Panc1 (cell line): ENCODE data around the gene CENPP.

ENCODE experiments used
- CTCF ChIP-seq: fragments of 450-650 bp; IDR thresholded peaks from 2 replicates; pipeline ENCODE4 v1.5.1; 2017; ENCODE audit warnings: mild to moderate bottlenecking
- POLR2AphosphoS5 ChIP-seq: IDR thresholded peaks from 2 replicates; pipeline ENCODE4 v1.6.1; 2012; ENCODE audit warnings: mild to moderate bottlenecking, low read depth, low read length, moderate library complexity
- REST ChIP-seq, 2 experiments: IDR thresholded peaks; 2 replicates each; pipeline ENCODE4 v1.6.1; 2011 to 2012; ENCODE audit warnings: low read depth in 2 of 2, control low read depth in 1 of 2, low read length in 1 of 2, mild to moderate bottlenecking in 1 of 2, moderate library complexity in 1 of 2; ENCODE audit not compliant: insufficient read depth in 1 of 2
- SIN3A ChIP-seq: IDR thresholded peaks from 2 replicates; pipeline ENCODE4 v1.6.1; 2012; ENCODE audit warnings: low read depth, mild to moderate bottlenecking, low read length, moderate library complexity, borderline replicate concordance; ENCODE audit not compliant: insufficient read depth
- TCF7L2 ChIP-seq: IDR thresholded peaks from 2 replicates; pipeline ENCODE4 v1.6.1; 2011; ENCODE audit warnings: mild to moderate bottlenecking, low read depth, low read length, inconsistent platforms

GRCh38 chr9:92652461-92652860 lies 326.7 kb downstream of the CENPP start:
- TF ChIP-seq CTCF (no peak), POLR2AphosphoS5 (no peak), TCF7L2 (no peak), SIN3A (no peak), REST (IDR thresholded peaks at IDR 0.05; ENCODE audit: insufficient read depth in 1 of 2, low read depth in 2 of 2, low read length in 1 of 2) (no peak)
